GM08714 (cell line): ENCODE data around the gene GNB1L.

Source experiments
- H3K4me3 ChIP-seq: fragments of 200-500 bp; sonication (Bioruptor generic); 2 replicates; pipeline ENCODE4 v1.5.1; 2014; ENCODE audit warnings: mild to moderate bottlenecking, low read length, inconsistent platforms
- ZNF274 ChIP-seq: IDR thresholded peaks from 2 replicates; pipeline ENCODE4 v1.6.1; 2012; ENCODE audit warnings: mild to moderate bottlenecking, low read depth, low read length

GNB1L gene

DNA sequence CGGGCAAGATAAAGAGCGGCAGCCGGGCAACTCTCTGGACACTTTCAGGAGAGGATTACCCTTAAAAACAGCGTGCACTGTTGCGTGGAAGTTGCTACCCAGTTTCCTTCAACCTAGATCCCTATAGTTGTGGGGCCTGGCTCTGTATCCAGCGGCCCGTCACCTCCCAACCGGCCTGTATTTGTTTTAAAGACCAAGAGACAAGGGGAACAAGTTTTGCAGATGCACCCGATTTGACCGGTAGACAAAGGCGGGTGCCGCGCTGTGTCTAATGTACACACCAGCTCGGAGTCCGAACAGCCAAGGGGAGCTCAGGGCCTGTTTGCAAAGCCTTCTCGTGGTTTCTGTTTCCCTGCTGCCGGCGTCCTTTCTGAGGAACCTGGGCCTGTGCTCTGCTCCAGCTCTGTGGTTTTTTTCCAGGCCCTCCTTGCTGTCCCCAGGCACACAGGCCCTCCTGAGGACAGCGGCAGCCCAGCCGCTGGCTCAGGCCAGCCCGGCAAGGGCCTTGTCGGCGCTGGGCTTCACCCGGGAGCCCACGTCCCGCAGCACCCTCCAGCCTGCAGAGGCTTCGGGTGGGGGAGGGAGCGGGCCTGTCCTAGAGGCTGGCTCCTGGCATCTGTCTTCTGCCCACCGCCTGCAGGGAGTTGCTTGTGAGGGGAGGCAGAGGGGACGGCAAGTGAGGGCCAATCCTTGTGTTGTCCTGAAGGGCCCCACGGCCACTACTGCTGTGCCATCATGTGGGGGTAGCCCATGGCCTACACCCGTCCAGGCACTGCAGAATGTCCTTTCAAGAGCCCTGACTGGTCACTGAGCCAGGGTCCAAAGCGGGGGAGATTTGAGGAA lies 92.7 kb downstream of the GNB1L start:
- TF ChIP-seq ZNF274: no peak
- no peak overlapping the region for H3K4me3 ChIP-seq

DNA sequence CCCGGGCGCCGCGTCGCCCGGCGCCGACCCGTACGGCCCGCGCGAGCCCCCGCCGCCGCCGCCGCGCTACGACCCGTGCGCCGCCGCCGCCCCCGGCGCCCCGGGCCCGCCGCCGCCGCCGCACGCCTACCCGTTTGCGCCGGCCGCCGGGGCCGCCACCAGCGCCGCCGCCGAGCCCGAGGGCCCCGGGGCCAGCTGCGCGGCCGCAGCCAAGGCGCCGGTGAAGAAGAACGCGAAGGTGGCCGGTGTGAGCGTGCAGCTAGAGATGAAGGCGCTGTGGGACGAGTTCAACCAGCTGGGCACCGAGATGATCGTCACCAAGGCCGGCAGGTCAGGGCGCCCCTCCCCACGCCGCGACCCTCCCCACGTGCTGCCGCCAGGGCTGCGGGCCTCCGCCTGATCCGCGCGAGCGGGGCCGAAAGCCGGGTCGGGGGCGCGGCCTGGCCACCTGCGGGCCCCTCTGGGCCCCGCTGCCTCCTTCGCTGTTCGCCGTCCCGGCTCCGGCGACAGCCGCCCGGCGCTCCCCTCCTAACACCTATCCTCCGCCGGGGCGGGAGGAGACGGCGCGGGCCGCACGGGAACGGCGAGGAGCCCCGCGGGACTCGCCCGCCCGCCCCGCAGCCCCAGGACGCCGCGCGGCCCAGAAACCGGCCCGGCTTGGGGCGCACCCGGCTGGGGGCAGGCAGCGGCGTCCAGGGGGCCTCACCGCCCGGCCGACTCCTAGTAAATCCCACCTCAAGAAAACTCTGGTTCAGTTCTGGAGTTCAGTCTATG lies 93.5 kb downstream of the GNB1L start:
- H3K4me3 ChIP-seq: no peak overlapping the region
- no peak for TF ChIP-seq ZNF274

DNA sequence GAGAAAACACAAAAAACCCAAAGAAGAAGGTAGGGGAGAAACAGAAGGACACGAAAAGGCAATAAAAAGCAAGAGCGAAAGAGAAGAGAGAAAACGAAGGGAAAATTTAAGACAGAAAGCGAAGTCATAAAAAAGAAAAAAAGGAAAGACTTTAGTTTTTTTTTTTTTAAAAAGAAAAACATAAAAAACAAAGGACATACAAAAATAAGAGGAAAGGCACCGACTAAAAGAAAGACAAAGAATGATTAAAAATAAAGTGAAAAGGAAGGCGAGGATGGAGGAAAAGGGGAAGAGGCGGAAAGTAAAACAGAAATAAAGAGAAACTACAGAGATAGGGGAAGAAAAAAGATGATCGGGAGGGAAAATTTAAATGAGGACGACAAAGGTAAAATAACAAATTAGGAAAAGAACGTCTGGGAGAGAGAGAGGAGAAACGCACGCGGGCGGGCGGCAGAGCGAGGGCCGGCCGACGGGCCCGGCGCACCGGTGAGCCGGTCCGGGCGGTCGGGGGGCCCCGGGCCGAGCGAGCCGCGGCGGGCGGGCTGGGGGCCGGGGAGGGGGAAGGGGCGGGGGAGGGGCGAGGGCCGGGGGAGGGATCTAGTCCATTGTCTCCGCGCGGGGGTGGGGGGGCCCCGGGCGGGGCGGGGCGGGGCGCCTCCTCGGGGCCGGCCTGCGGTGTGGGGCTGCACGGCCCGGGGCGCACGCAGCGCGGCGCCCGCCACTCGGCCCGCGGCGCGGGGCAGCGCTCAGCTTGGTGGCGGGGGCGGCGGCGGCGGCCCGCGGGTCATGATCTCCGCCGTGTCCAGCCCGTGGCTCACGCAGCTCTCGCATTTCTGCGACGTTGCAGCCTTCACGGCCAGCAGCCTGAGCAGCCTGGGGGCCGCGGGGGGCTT lies 94.4 kb downstream of the GNB1L start, which contains the start of gene TBX1:
TSS of gene TBX1 (plus strand) at position 721 of the 893 bp plus-strand sequence. CDS start at position 787, 66 bp downstream.
- TF ChIP-seq ZNF274: no peak
- H3K4me3 ChIP-seq: no peak within 1 kb of the TSS

DNA sequence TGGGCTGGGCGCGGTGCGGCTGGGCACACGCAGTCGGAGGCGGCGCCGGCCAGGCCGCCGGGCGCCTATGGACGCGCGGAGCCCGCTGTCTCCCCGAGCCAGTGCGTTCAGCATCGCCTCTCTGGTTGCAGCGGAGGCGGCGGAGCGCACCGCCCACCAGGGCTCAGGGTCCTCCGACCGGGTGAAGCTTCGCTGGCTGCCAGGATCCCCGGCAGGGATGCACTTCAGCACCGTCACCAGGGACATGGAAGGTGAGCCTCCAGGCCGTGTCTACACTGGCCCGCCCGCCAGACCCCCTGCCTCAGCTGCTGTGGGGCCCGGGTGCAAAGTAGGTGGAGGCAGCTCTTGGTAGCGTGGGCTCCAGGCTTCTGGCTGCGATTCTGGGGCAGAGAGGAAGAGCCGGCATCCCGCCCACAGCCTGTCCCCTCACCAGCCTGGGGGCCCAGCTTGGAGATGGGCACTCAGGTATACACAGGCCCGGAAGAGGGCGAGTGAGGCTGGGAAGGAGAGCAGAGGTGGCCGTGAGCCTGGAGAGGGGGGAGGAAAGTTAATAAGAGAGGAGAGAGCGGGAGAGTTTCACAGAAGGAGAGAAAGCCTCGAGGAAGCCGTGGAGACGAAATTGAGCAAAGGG lies 95.1 kb downstream of the GNB1L start:
- TF ChIP-seq ZNF274: no peak
- no peak overlapping the region for H3K4me3 ChIP-seq

GRCh38 chr22:19758896-19759426 lies 95.7 kb downstream of the GNB1L start:
- no peak overlapping the region for H3K4me3 ChIP-seq
- no peak for TF ChIP-seq ZNF274

GRCh38 chr22:19757985-19758895 lies 96.4 kb downstream of the GNB1L start:
- no peak for TF ChIP-seq ZNF274
- H3K4me3 ChIP-seq: no peak overlapping the region

DNA sequence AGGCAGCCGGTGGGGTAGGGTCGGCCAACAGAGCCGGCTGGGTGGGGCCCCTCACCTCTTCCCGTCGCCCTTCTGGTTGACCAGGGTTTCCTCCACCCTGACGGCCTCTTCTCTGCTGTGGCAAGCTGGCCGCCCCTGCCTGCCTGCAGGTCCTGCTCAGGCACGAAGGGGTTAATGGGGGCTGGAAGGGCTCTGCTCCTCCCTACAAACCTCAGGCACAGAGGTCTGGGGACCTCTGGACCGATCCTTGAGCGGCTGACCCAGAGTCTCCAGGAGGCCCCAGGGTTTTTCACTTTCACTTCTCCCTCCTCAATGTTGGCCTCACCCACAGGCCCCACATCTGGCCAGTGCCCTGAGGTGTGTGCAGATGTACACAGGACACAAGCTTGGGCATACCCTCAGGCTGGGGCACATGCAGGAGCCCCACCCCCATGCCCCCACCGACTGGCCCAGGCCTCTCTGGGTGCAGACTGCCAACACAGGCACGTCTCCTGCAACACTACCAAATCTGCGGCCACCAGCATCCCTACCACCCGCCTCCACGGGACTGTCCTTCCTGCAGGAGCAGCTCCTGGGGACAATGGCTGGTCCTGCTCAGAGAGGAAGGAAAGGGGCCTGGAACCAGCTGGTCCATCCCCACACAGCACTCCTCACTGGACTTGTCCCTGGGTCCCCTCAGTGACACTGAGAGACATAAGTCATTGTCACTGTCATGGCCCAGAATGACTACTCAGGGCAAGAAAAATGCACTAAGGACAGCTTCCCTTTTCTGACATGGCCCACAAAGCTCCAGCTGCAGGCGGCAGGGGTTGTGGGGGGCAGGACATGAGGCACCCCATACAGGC lies 97.3 kb downstream of the GNB1L start:
- H3K4me3 ChIP-seq: no peak overlapping the region; the same call in 1 of the 2 replicates

GRCh38 chr22:19756288-19757128 lies 98.2 kb downstream of the GNB1L start:
- TF ChIP-seq ZNF274: no peak
- H3K4me3 ChIP-seq: no peak overlapping the region; the same call in 1 of the 2 replicates

More for the DNA sequence above, 97.3 kb downstream of the GNB1L start:
- TF ChIP-seq ZNF274: no peak

GRCh38 chr22:19755722-19756287 lies 98.9 kb downstream of the GNB1L start:
- no peak for TF ChIP-seq ZNF274
- no peak overlapping the region for H3K4me3 ChIP-seq

- no peak for TF ChIP-seq ZNF274
- H3K4me3 ChIP-seq: no peak overlapping the region
Measured at GRCh38 chr22:19755145-19755710, 99.4 kb downstream of the GNB1L start.
